ENCODE measurements around the gene JMJD6. TPM values are rescaled to one million over a fixed set of nuclear protein-coding genes. Genes with fewer than 3 reads are reported as not detected.

JMJD6 gene
- total and polyA plus RNA-seq, 8 donors, result 9.3 to 47.3 (median 23.0) TPM

DNA sequence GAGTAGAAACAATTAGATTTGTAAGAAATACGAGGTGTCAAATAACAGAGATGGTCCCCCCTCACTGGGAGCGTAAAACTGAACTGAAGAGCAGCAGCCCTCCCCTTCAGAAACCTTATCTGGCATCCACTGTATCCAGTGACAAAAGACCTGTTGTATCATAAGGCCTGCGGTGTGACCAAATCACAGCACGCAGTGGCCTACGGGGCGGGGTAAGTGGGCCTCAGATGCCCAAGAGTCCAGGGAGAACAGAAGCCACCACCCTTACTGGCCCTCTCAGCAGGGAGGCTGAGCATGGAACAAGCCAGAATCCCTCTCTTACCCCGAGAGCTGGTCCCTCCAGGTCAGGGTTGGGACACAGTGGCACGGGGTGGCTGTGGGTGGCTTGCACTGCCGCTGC is 5.5 kb downstream of the JMJD6 start:
- Histone ChIP-seq H3K36me3 (peaks cover 82 to 92% (median 91%) of the 10 kb centered on the region in 4 donors), H3K4me3 (no peak overlapping the region), H3K4me1 (peaks cover 21 to 62% (median 47%) of the 10 kb centered on the region in 4 donors), H3K27ac (peak overlapping the region in 1 of 5 donors; percentile 0), H3K27me3 (no peaks in the 10 kb centered on the region), H3K9me3 (no peaks in the 10 kb centered on the region)
- WGBS, 5 donors, result 67 to 88% (median 74%) methylated on average over 8 to 9 of the region's 9 CpGs
- intact Hi-C loops (cut with DNase I; ENCODE audit: low total_unique reads), result no loop called here
- TF ChIP-seq POLR2AphosphoS5 (IDR thresholded peaks at IDR 0.05), result no peak
- TF ChIP-seq EP300 (IDR thresholded peaks at IDR 0.05), result no peak
- no peak for DNase-seq

DNA sequence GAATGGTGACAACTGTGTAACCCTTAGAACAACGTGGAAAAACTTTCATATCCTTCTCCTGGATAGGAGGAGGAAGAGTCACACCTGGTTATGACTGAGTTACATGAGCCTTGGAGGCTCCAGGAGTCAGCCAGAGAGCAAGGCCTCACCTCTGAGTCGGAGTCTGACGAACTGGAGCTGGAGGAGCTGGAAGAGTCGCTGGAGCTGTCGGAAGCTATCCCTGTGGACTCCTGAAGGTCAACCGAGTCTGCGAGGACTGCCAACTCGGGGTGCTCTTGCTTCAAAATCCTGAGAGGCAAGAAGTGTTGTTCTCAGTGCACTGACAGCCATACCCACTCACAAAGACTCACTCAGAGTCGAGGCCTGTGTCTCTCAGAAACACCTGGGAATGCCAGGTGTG is 6.2 kb downstream of the JMJD6 start:
- Histone ChIP-seq H3K9me3 (no peaks in the 10 kb centered on the region), H3K27ac (no peak overlapping the region), H3K4me1 (peaks cover 26 to 67% (median 48%) of the 10 kb centered on the region in 4 donors), H3K36me3 (peaks cover 88 to 100% (median 98%) of the 10 kb centered on the region in 4 donors), H3K27me3 (no peaks in the 10 kb centered on the region), H3K4me3 (no peak overlapping the region)
- 88 to 95% (median 92%) methylated on average over 9 of the region's 9 CpGs for WGBS, 5 donors
- intact Hi-C loops (cut with DNase I; ENCODE audit: low total_unique reads), result no loop called here
- TF ChIP-seq POLR2AphosphoS5 (IDR thresholded peaks at IDR 0.05) (no peak), POLR2A (IDR thresholded peaks at IDR 0.05) (no peak), EP300 (IDR thresholded peaks at IDR 0.05) (no peak)
- TF ChIP-seq, protein P1, sequence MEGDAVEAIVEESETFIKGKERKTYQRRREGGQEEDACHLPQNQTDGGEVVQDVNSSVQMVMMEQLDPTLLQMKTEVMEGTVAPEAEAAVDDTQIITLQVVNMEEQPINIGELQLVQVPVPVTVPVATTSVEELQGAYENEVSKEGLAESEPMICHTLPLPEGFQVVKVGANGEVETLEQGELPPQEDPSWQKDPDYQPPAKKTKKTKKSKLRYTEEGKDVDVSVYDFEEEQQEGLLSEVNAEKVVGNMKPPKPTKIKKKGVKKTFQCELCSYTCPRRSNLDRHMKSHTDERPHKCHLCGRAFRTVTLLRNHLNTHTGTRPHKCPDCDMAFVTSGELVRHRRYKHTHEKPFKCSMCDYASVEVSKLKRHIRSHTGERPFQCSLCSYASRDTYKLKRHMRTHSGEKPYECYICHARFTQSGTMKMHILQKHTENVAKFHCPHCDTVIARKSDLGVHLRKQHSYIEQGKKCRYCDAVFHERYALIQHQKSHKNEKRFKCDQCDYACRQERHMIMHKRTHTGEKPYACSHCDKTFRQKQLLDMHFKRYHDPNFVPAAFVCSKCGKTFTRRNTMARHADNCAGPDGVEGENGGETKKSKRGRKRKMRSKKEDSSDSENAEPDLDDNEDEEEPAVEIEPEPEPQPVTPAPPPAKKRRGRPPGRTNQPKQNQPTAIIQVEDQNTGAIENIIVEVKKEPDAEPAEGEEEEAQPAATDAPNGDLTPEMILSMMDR (IDR thresholded peaks at IDR 0.05), result no peak
- no peak for DNase-seq

DNA sequence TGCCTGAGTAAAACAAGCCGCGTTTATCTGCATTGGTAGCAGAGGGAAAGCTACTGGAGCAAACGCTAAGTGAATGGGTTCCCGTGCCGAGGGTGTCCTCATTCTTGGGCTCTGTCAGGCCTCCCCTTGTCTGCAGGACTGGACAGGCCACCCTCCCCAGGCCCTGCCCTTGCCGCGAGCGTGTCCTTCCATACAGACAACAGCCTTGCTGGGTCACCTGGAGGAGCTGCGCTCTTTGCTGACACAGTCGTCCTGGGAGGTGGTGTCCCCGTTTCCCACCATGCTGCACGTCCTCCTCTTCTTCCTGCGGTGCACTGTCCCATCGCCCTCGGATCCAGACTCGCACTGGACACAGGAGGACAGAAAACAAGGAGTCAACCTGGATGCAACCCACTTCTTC is 7.9 kb downstream of the JMJD6 start:
- Histone ChIP-seq H3K36me3 (peaks cover 89 to 97% (median 95%) of the 10 kb centered on the region in 4 donors), H3K27me3 (no peaks in the 10 kb centered on the region), H3K4me3 (no peak overlapping the region), H3K9me3 (no peaks in the 10 kb centered on the region), H3K27ac (no peak overlapping the region), H3K4me1 (peaks cover 14 to 61% (median 39%) of the 10 kb centered on the region in 4 donors)
- intact Hi-C loops (cut with DNase I; ENCODE audit: low total_unique reads), result no loop called here
- TF ChIP-seq POLR2AphosphoS5 (IDR thresholded peaks at IDR 0.05), result no peak
- TF ChIP-seq POLR2A (IDR thresholded peaks at IDR 0.05), result no peak
- no peak for TF ChIP-seq EP300 (IDR thresholded peaks at IDR 0.05)
- TF ChIP-seq, protein P1 (IDR thresholded peaks at IDR 0.05), result no peak
- 85 to 93% (median 87%) methylated on average over 16 of the region's 16 CpGs for WGBS, 5 donors
- DNase-seq, result no peak

DNA sequence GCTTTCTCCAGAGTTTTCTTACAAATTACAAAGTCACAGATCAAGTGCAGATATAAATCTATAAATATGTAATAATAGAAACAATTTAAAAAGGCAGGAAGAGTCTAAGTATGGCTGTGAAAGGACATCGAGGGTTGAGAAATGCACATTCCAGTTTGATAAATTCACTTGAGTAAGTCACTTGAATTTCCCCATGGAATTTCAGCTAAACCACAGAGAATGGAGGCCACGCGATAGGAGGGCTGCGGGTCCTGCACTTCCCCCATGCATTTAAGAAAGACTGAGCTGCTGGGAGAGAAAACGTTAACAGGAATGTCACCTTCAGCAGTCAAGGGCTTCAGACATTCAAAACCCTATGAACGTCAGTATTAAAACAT is 9.6 kb downstream of the JMJD6 start:
- Histone ChIP-seq H3K27me3 (no peaks in the 10 kb centered on the region), H3K36me3 (peaks cover 80 to 91% (median 88%) of the 10 kb centered on the region in 4 donors), H3K9me3 (no peaks in the 10 kb centered on the region), H3K27ac (peak overlapping the region; percentile 60 to 81 (median 71)), H3K4me1 (peaks cover 8 to 56% (median 35%) of the 10 kb centered on the region in 4 donors), H3K4me3 (no peak overlapping the region)
- intact Hi-C loops (cut with DNase I; ENCODE audit: low total_unique reads), result no loop called here
- TF ChIP-seq POLR2AphosphoS5 (IDR thresholded peaks at IDR 0.05) (no peak), EP300 (IDR thresholded peaks at IDR 0.05) (no peak), POLR2A (IDR thresholded peaks at IDR 0.05) (no peak)
- TF ChIP-seq, protein P1 (IDR thresholded peaks at IDR 0.05), result no peak
- no peak for DNase-seq
- WGBS, 5 donors, result 72 to 86% (median 77%) methylated on average over 6 of the region's 6 CpGs

DNA sequence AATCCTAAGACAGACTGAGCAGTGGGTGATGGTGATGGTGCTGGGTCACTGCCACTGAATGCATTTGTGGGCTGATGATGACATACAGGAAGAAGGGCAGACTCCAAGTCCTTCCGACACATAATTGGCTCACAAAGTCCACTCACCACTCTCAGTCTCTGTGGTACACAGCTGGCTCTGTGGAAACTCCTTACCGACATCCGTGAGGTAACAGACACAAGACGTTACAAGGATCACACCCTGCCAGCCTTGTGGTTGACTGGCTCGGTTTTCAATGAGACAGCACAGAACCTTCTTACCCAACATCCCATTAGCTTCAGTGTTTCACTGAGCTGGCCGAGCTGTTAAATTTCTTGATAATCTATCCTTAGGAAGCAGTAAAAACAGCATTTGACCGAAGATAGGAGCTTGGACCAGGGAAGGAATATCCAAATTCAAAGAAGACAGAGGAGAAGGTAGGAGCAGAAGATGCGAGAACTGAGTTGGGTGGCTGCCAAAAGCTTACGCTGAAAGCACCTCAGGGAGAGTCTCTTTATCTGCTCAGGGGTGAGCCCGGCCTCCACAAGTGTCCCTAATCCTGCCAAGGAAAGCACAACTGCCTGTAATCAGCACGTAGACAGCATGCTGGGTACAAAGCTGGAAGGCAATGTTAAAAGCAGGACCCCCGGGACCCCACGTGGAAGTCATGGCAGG is 10.1 kb downstream of the JMJD6 start:
- Histone ChIP-seq H3K27ac (peak overlapping the region; percentile 60 to 81 (median 73)), H3K9me3 (no peaks in the 10 kb centered on the region), H3K4me1 (peaks cover 13 to 56% (median 38%) of the 10 kb centered on the region in 4 donors), H3K36me3 (peaks cover 74 to 86% (median 83%) of the 10 kb centered on the region in 4 donors), H3K27me3 (no peaks in the 10 kb centered on the region), H3K4me3 (no peak overlapping the region)
- TF ChIP-seq POLR2A (IDR thresholded peaks at IDR 0.05) (no peak), POLR2AphosphoS5 (IDR thresholded peaks at IDR 0.05) (peak in 2 of 3 donors; percentile 68 to 82), EP300 (IDR thresholded peaks at IDR 0.05) (peak; percentile 15)
- TF ChIP-seq, protein P1 (IDR thresholded peaks at IDR 0.05), result no peak
- peak in 1 of 2 donors; percentile 48 for DNase-seq
- intact Hi-C loops (cut with DNase I; ENCODE audit: low total_unique reads), result no loop called here
- 54 to 74% (median 66%) methylated on average over 13 of the region's 13 CpGs for WGBS, 5 donors
